ENCODE measurements around the gene SIPA1L2. TPM values are rescaled to one million over a fixed set of nuclear protein-coding genes. Genes with fewer than 3 reads are reported as not detected.

Gene SIPA1L2
- total and polyA plus RNA-seq, 2 donors (not counting 1 experiment from before 2014, with no cell fraction given) = 0.39 to 2.0 TPM

- Histone ChIP-seq H2AFZ (ENCODE audit: low read length) (no peak overlapping the region), H3K27ac (ENCODE audit: insufficient read depth, low read length) (no peak overlapping the region), H3K9ac (ENCODE audit: insufficient read depth, low read length) (no peak overlapping the region), H3K79me2 (ENCODE audit: control insufficient read depth, insufficient read depth, low read length) (no peaks in the 10 kb centered on the region), H4K20me1 (ENCODE audit: control insufficient read depth, extremely low read depth, insufficient read depth, low read length) (no peaks in the 10 kb centered on the region), H3K4me3 (replicated peaks in 1 of 4; ENCODE audit: control extremely low read depth in 1 of 4, insufficient read depth in 1 of 4, low read depth in 3 of 4, low read length in 4 of 4) (peak overlapping the region; percentile 29 to 59 (median 58)), H3K27me3 (ENCODE audit: control insufficient read depth, insufficient read depth, low read length) (peaks cover 11% of the 10 kb centered on the region), H3K4me2 (ENCODE audit: extremely low read depth, insufficient read depth, low read length) (peak overlapping the region; percentile 90), H3K4me1 (ENCODE audit: control insufficient read depth, extremely low read depth, insufficient read depth, low read length) (no peaks in the 10 kb centered on the region), H3K36me3 (ENCODE audit: control insufficient read depth, insufficient read depth, low read length) (no peaks in the 10 kb centered on the region), H3K9me3 (ENCODE audit: control insufficient read depth, insufficient read depth, low read depth, low read length) (no peaks in the 10 kb centered on the region)
- TF ChIP-seq EZH2 (IDR thresholded peaks at IDR 0.05; ENCODE audit: low read length, missing control alignments) (no peak), CTCF (conservative IDR thresholded peaks at IDR 0.05 in 1 of 2, IDR thresholded peaks at IDR 0.05 in 1 of 2; ENCODE audit: low read depth in 1 of 2, low read length in 2 of 2) (no peak)
- DNase-seq (ENCODE audit: low read depth in 2 of 2) = no peak
Observed at GRCh38 chr1:232630894-232631195, 912 bp upstream of the SIPA1L2 start.

- peak overlapping the region; percentile 82 for H3K4me2 ChIP-seq (ENCODE audit: extremely low read depth, insufficient read depth, low read length)
- TF ChIP-seq CTCF (conservative IDR thresholded peaks at IDR 0.05 in 1 of 2, IDR thresholded peaks at IDR 0.05 in 1 of 2; ENCODE audit: low read depth in 1 of 2, low read length in 2 of 2) (no peak), EZH2 (IDR thresholded peaks at IDR 0.05; ENCODE audit: low read length, missing control alignments) (no peak)
- peaks cover 11% of the 10 kb centered on the region for H3K27me3 ChIP-seq (ENCODE audit: control insufficient read depth, insufficient read depth, low read length)
- no peaks in the 10 kb centered on the region for H3K4me1 ChIP-seq (ENCODE audit: control insufficient read depth, extremely low read depth, insufficient read depth, low read length)
- no peaks in the 10 kb centered on the region for H3K9me3 ChIP-seq (ENCODE audit: control insufficient read depth, insufficient read depth, low read depth, low read length)
- no peak overlapping the region for H3K27ac ChIP-seq (ENCODE audit: insufficient read depth, low read length)
- peak; percentile 13 to 54 for DNase-seq (ENCODE audit: low read depth in 2 of 2)
- H2AFZ ChIP-seq (ENCODE audit: low read length) = no peak overlapping the region
- H3K9ac ChIP-seq (ENCODE audit: insufficient read depth, low read length) = no peak overlapping the region
- peak overlapping the region; percentile 29 to 58 (median 50) for H3K4me3 ChIP-seq (replicated peaks in 1 of 4; ENCODE audit: control extremely low read depth in 1 of 4, insufficient read depth in 1 of 4, low read depth in 3 of 4, low read length in 4 of 4)
- H3K79me2 ChIP-seq (ENCODE audit: control insufficient read depth, insufficient read depth, low read length) = no peaks in the 10 kb centered on the region
- no peaks in the 10 kb centered on the region for H3K36me3 ChIP-seq (ENCODE audit: control insufficient read depth, insufficient read depth, low read length)
- no peaks in the 10 kb centered on the region for H4K20me1 ChIP-seq (ENCODE audit: control insufficient read depth, extremely low read depth, insufficient read depth, low read length)
Observed at GRCh38 chr1:232629250-232630046, 485 bp downstream of the SIPA1L2 start.

- Histone ChIP-seq H3K9ac (ENCODE audit: insufficient read depth, low read length) (no peak overlapping the region), H3K27me3 (ENCODE audit: control insufficient read depth, insufficient read depth, low read length) (peaks cover 11% of the 10 kb centered on the region), H3K79me2 (ENCODE audit: control insufficient read depth, insufficient read depth, low read length) (no peaks in the 10 kb centered on the region), H2AFZ (ENCODE audit: low read length) (no peak overlapping the region), H3K9me3 (ENCODE audit: control insufficient read depth, insufficient read depth, low read depth, low read length) (no peaks in the 10 kb centered on the region), H3K27ac (ENCODE audit: insufficient read depth, low read length) (no peak overlapping the region), H4K20me1 (ENCODE audit: control insufficient read depth, extremely low read depth, insufficient read depth, low read length) (no peaks in the 10 kb centered on the region), H3K4me2 (ENCODE audit: extremely low read depth, insufficient read depth, low read length) (peak overlapping the region; percentile 82), H3K4me1 (ENCODE audit: control insufficient read depth, extremely low read depth, insufficient read depth, low read length) (no peaks in the 10 kb centered on the region), H3K4me3 (replicated peaks in 1 of 4; ENCODE audit: control extremely low read depth in 1 of 4, insufficient read depth in 1 of 4, low read depth in 3 of 4, low read length in 4 of 4) (peak overlapping the region; percentile 29 to 58 (median 50)), H3K36me3 (ENCODE audit: control insufficient read depth, insufficient read depth, low read length) (no peaks in the 10 kb centered on the region)
- DNase-seq (ENCODE audit: low read depth in 2 of 2) = peak; percentile 54 to 75
- TF ChIP-seq EZH2 (IDR thresholded peaks at IDR 0.05; ENCODE audit: low read length, missing control alignments) = peak; percentile 33
- TF ChIP-seq CTCF (conservative IDR thresholded peaks at IDR 0.05 in 1 of 2, IDR thresholded peaks at IDR 0.05 in 1 of 2; ENCODE audit: low read depth in 1 of 2, low read length in 2 of 2) = peak; percentile 14 to 51
Observed at GRCh38 chr1:232628335-232629249, 1.3 kb downstream of the SIPA1L2 start.
